ENCODE measurements around the gene EPS8L1. TPM values are rescaled to one million over a fixed set of nuclear protein-coding genes. Genes with fewer than 3 reads are reported as not detected.
"Not testable (repeated sequence)": the region's sequence is repeated elsewhere in the genome, so short reads cannot be mapped to it uniquely, and the experiment has no call there.

The EPS8L1 gene
- total RNA-seq, 4 donors from 2014 or later: 28.7 to 115 (median 49.1) TPM

GRCh38 chr19:55101261-55101660, 25.6 kb downstream of the EPS8L1 start:
- TF ChIP-seq EP300 (IDR thresholded peaks at IDR 0.05; ENCODE audit: low read depth) (no peak), POLR2A (IDR thresholded peaks at IDR 0.05) (no peak), POLR2AphosphoS5 (IDR thresholded peaks at IDR 0.05) (no peak)
- TF ChIP-seq, protein P1, sequence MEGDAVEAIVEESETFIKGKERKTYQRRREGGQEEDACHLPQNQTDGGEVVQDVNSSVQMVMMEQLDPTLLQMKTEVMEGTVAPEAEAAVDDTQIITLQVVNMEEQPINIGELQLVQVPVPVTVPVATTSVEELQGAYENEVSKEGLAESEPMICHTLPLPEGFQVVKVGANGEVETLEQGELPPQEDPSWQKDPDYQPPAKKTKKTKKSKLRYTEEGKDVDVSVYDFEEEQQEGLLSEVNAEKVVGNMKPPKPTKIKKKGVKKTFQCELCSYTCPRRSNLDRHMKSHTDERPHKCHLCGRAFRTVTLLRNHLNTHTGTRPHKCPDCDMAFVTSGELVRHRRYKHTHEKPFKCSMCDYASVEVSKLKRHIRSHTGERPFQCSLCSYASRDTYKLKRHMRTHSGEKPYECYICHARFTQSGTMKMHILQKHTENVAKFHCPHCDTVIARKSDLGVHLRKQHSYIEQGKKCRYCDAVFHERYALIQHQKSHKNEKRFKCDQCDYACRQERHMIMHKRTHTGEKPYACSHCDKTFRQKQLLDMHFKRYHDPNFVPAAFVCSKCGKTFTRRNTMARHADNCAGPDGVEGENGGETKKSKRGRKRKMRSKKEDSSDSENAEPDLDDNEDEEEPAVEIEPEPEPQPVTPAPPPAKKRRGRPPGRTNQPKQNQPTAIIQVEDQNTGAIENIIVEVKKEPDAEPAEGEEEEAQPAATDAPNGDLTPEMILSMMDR (IDR thresholded peaks at IDR 0.05): no peak
- Histone ChIP-seq H3K27me3 (no peaks in the 10 kb centered on the region), H3K4me1 (no peaks in the 10 kb centered on the region), H3K27ac (no peak overlapping the region), H3K9me3 (no peaks in the 10 kb centered on the region), H3K4me3 (no peak overlapping the region), H3K36me3 (peaks cover 0 to 18% (median 7%) of the 10 kb centered on the region in 4 donors)
- no peak for DNase-seq
- in situ Hi-C loops (cut with MboI; ENCODE audit: low pct_ligation_motif_present in 1 of 4, low pct_unique_long_range_greater_than_20kb in 1 of 4, low sequenced_read_pairs in 3 of 4): no loop called here
- intact Hi-C loops (cut with DNase I; ENCODE audit: low total_unique reads): no loop called here
- WGBS, 2 donors (ENCODE audit: low coverage in 1 of 2): 86 to 93% methylated on average over 6 to 10 of the region's 10 CpGs

GRCh38 chr19:55103190-55103589, 27.5 kb downstream of the EPS8L1 start:
- H3K4me3 ChIP-seq: no peak overlapping the region
- H3K9me3 ChIP-seq: no peaks in the 10 kb centered on the region
- in situ Hi-C loops (cut with MboI; ENCODE audit: low pct_ligation_motif_present in 1 of 4, low pct_unique_long_range_greater_than_20kb in 1 of 4, low sequenced_read_pairs in 3 of 4) (no loop called here), intact Hi-C loops (cut with DNase I; ENCODE audit: low total_unique reads) (no loop called here)
- TF ChIP-seq EP300 (IDR thresholded peaks at IDR 0.05; ENCODE audit: low read depth): no peak
- 97 to 100% methylated on average over 3 to 9 of the region's 9 CpGs for WGBS, 2 donors (ENCODE audit: low coverage in 1 of 2)
- peaks cover 0 to 18% (median 7%) of the 10 kb centered on the region in 4 donors for H3K36me3 ChIP-seq
- no peak overlapping the region for H3K27ac ChIP-seq
- no peak for DNase-seq
- H3K27me3 ChIP-seq: no peaks in the 10 kb centered on the region
- H3K4me1 ChIP-seq: no peaks in the 10 kb centered on the region

DNA sequence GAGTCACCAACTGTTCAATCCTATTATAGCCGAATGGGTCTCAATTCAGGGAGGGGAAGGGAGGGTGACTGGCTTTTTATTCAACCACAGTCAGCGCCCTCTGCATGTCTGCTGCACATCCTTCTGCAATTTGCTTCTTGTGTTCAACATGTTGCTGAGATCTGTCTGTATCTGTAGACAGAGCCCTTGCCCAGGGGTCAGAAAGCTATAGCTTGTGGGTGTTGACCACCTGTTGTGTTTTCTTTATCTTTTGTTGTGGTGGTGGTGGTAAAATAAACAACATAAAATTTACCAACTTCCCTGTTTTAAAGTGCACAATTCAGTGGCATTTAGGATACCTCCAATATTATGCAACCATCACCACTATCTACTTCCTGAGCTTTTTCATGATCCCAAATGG, 29.6 kb downstream of the EPS8L1 start:
- DNase-seq: no peak
- Histone ChIP-seq H3K4me1 (no peaks in the 10 kb centered on the region), H3K9me3 (no peaks in the 10 kb centered on the region), H3K36me3 (peaks cover 0 to 18% (median 7%) of the 10 kb centered on the region in 4 donors), H3K27ac (no peak overlapping the region), H3K27me3 (no peaks in the 10 kb centered on the region), H3K4me3 (no peak overlapping the region)
- no peak for TF ChIP-seq EP300 (IDR thresholded peaks at IDR 0.05; ENCODE audit: low read depth)
- no peak for TF ChIP-seq POLR2AphosphoS5 (IDR thresholded peaks at IDR 0.05)
- TF ChIP-seq POLR2A (IDR thresholded peaks at IDR 0.05): no peak
- TF ChIP-seq, protein P1 (IDR thresholded peaks at IDR 0.05): no peak
- 97% methylated on average over 2 of the region's 2 CpGs; no CpG with 5 or more reads in 1 of the 2 donors for WGBS, 2 donors (ENCODE audit: low coverage in 1 of 2)
- in situ Hi-C loops (cut with MboI; ENCODE audit: low pct_ligation_motif_present in 1 of 4, low pct_unique_long_range_greater_than_20kb in 1 of 4, low sequenced_read_pairs in 3 of 4): no loop called here
- intact Hi-C loops (cut with DNase I; ENCODE audit: low total_unique reads): no loop called here

- TF ChIP-seq POLR2AphosphoS5 (IDR thresholded peaks at IDR 0.05): peak in 1 of 3 donors; percentile 3
- TF ChIP-seq, protein P1 (IDR thresholded peaks at IDR 0.05): no peak
- TF ChIP-seq EP300 (IDR thresholded peaks at IDR 0.05; ENCODE audit: low read depth): no peak
- TF ChIP-seq POLR2A (IDR thresholded peaks at IDR 0.05): no peak
- Histone ChIP-seq H3K36me3 (peaks cover 0 to 18% (median 7%) of the 10 kb centered on the region in 4 donors), H3K4me1 (no peaks in the 10 kb centered on the region), H3K27ac (no peak overlapping the region), H3K9me3 (no peaks in the 10 kb centered on the region), H3K27me3 (no peaks in the 10 kb centered on the region), H3K4me3 (no peak overlapping the region)
- 88% methylated on average over 6 of the region's 6 CpGs; no CpG with 5 or more reads in 1 of the 2 donors for WGBS, 2 donors (ENCODE audit: low coverage in 1 of 2)
- in situ Hi-C loops (cut with MboI; ENCODE audit: low pct_ligation_motif_present in 1 of 4, low pct_unique_long_range_greater_than_20kb in 1 of 4, low sequenced_read_pairs in 3 of 4): no loop called here
- no peak for DNase-seq
- intact Hi-C loops (cut with DNase I; ENCODE audit: low total_unique reads): no loop called here
Observed at GRCh38 chr19:55106591-55106990, 30.9 kb downstream of the EPS8L1 start.

DNA sequence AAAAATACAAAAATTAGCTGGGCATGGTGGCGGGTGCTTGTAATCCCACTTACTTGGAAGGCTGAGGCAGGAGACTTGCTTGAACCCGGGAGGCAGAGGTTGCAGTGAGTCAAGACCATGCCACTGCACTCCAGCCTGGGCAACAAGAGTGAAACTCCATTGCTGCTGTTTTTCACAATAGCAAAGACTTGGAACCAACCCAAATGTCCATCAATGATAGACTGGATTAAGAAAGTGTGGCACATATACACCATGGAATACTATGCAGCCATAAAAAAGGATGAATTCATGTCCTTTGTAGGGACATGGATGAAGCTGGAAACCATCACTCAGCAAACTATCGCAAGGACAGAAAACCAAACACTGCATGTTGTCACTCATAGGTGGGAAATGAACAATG, 31.6 kb downstream of the EPS8L1 start:
- H3K4me3 ChIP-seq; DNase-seq; H3K27ac ChIP-seq; H3K27me3 ChIP-seq; H3K4me1 ChIP-seq; H3K9me3 ChIP-seq; in situ Hi-C loops (cut with MboI; ENCODE audit: low pct_ligation_motif_present in 1 of 4, low pct_unique_long_range_greater_than_20kb in 1 of 4, low sequenced_read_pairs in 3 of 4); intact Hi-C loops (cut with DNase I; ENCODE audit: low total_unique reads): not testable (repeated sequence)
- peaks cover 0 to 14% (median 4%) of the 10 kb centered on the region in 4 donors for H3K36me3 ChIP-seq
- WGBS, 2 donors (ENCODE audit: low coverage in 1 of 2): 80 to 98% methylated on average over 1 to 3 of the region's 3 CpGs
